Stimulated activated CD4-positive, alpha-beta T cell treated with anti-CD3 and anti-CD28 coated beads, Interleukin-2, amount 100 ng/mL, for 4 hours (primary cell): Measurements from ENCODE around the gene LRRC34.

ENCODE experiments used
- DNase-seq: peaks from one replicate; pipeline ENCODE4 v3.0.0-alpha.2; 2020; ENCODE audit warnings: low read depth

The LRRC34 gene

DNA sequence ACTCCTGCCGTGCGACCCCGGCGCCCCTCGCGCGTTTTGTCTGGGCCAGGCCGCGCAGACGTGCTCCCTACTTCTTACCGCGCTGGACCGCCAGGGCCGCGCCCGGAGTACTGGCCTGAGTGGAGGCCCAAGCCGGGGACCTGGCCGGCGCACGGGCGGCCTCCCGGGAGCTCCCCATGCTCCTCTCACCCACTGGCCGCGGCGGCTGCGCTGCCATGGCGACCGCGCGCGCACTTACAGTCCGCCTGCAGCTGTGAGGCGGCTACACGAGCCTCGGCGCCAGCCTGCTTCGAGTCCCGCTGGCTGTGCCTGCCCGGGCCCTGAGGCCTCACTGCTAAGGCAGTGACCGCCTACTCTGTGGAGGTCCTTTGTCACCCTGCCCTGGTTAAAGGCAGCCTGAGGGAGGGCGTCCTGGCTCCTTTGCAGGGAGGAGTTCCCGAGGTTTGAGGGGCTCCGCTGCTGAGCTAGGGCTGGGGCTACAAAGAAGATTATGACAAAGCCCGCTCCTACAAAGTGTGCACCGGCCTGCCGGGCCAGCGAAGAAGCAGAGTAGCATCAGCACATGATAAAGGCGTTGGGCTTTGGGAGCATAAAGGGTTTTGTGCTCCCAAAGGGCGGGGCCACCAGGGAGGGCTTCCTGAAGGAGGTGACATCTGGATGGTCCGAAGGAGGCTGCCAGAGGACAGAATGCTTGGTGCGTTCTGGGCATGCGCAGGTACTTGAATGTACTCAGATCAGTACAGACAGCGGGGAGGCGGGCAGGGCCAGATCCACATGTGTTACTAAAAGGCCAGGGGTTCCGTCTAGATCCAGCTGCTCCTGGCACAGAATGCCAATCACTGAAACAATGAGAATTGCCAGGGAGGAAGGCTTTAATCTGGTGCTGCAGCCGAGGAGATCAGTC lies at the start of gene LRRC34, which contains the start of gene LRRIQ4:
LRRC34 (minus strand) TSS at position 573 of the 904 bp plus-strand sequence; CDS start at position 217, 356 bp downstream.
LRRIQ4 (plus strand) TSS at position 539 of the 904 bp plus-strand sequence. CDS start 9,052 bp downstream, outside the sequence.
- DNase-seq = peak; percentile 58

- no peak for DNase-seq
These were observed 49.2 kb upstream of the LRRC34 start for GRCh38 chr3:169861871-169862270.

- no peak for DNase-seq
These were observed 45.1 kb upstream of the LRRC34 start for GRCh38 chr3:169857811-169858210.

- no peak for DNase-seq
These were observed 42.8 kb upstream of the LRRC34 start for GRCh38 chr3:169855514-169855913.

- no peak for DNase-seq
These were observed 37.9 kb upstream of the LRRC34 start for GRCh38 chr3:169850618-169851017.

GRCh38 chr3:169848741-169849140 lies 36.0 kb upstream of the LRRC34 start:
- DNase-seq = no peak

GRCh38 chr3:169847896-169848295 lies 35.2 kb upstream of the LRRC34 start:
- DNase-seq = no peak

DNA sequence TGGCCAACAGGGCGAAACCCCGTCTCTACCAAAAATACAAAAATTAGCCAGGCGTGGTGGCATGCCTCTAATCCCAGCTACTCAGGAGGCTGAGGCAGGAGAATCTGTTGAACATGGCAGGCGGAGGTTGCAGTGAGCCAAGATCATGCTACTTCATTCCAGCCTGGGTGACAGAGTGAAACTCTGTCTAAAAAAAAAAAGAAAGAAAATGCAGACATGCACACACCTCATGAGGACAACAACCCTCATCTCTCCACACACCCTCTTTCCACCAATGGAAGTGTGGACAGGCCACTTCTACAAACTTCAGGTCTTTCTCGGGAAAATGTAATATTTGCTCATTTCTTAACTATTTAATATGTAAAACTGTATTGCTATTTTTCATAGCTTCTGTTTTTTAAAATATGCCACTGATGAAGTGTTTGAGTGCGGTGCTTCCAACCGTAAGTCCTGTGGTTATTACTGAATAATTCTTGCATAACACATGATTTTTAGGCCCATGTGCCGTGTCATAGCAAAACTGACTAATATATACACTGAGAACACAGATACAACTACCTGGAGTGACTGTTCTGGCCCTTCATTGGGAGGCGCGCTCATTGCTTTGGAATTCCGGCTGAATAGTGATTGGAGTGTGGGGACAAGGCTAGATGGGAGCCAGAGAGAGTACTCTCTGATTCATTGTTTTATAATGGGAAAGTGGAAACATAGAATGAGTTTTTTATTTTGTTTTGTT lies 33.9 kb upstream of the LRRC34 start:
- no peak for DNase-seq

- no peak for DNase-seq
These were observed 30.3 kb upstream of the LRRC34 start for GRCh38 chr3:169842960-169843359.

GRCh38 chr3:169841171-169841570 lies 28.5 kb upstream of the LRRC34 start:
- no peak for DNase-seq

GRCh38 chr3:169838511-169839030 lies 25.9 kb upstream of the LRRC34 start:
- no peak for DNase-seq

GRCh38 chr3:169836942-169837275 lies 24.2 kb upstream of the LRRC34 start:
- DNase-seq = no peak

DNA sequence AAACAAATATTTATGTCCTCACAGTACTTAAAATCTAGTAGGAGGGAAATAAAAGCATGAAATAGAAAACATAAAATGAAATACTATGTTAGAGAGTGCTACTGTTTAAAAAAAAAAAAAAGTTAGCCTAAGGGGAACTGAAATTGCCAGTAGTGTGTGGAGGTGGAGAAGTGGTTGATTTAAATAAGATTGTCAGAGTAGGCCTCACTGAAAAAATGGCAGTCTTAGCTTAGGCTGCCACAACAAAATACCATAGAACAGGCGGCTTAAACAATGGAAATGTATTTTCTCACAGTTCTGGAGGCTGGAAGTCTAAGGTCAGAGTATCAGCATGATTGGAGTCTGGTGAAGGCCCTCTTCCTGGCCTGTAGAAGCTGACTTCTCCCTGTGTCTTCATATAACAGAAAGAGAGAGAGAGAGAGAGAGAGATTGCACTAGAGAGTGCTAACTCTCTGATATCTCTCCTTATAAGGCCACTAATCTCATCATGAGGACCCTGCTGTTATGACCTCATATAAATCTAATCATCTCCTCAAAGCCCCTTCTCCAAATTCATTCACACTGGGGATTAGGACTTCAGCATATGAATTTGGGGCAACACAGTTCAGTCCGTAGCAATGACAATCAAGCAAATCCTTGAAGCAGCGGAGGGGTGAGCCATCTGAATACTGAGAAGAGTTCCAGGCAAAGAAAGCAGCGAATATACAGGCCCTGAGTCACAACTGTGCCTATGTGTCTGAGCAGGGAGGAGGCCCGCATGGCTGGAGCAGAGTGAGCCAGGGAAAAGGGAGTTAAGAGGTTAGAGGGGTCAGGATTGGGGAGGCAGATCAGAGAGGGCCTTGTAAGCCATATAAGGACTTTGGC lies 23.6 kb upstream of the LRRC34 start:
- DNase-seq = no peak

DNA sequence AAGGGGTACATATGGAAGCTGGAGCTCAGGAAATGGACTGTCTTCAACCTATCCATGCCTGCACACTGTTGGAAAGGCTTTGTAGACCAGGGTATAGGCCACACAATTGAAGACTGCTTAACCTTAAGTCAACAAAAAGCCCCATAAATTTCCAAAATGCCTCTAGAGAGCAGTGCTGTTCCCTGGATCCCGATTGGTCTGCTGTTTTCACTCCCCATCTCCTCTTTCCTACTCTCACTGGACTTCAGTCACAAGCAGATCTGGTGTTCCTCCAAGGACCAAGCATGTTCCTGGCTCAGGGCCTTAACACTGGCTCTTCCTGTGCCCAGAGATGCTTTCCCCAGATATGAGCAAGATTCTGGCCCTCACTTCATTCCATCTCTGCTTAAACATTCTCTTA lies 22.8 kb upstream of the LRRC34 start:
- no peak for DNase-seq

- no peak for DNase-seq
These were observed 15.0 kb upstream of the LRRC34 start for GRCh38 chr3:169827712-169828111.

DNA sequence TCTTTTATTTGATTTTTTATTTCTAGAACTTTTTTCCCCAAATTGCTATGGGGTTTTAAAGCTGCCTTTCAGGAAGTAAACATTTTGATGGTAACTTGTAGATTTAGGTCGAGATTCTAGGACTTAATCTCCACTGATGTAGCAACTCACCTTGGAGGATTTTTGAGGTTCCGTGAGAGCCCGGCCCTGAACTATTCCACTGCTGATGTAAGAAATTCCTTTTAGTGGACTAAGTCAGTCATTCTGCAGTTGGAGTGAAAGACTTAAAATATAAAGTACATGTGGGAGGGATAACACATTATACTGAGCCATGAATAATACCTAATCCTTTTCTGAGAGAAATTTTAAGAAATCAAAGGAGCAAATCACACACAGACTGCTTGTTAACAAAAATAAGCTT lies 12.6 kb upstream of the LRRC34 start:
- DNase-seq = no peak

GRCh38 chr3:169822983-169823382 lies 10.3 kb upstream of the LRRC34 start:
- no peak for DNase-seq

GRCh38 chr3:169822540-169822939 lies 9.8 kb upstream of the LRRC34 start:
- DNase-seq = no peak

DNA sequence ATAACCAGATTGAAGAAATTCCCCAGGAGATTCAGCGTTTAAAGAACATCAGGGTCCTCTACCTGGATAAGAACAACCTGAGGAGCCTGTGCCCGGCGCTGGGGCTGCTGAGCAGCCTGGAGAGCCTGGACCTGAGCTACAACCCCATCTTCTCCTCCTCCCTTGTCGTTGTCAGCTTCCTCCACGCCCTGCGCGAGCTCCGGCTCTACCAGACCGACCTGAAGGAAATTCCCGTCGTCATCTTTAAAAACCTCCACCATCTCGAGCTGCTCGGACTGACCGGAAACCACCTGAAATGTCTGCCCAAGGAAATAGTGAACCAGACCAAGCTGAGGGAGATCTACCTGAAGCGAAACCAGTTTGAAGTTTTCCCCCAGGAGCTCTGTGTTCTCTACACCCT lies 9.4 kb upstream of the LRRC34 start:
- no peak for DNase-seq

GRCh38 chr3:169818316-169818715 lies 5.6 kb upstream of the LRRC34 start:
- DNase-seq = no peak

- DNase-seq = no peak
These were observed 3.0 kb upstream of the LRRC34 start for GRCh38 chr3:169815590-169816150.
